NCI-H2081 (cell line): ENCODE data around the gene WNK4.
"Not testable (repeated sequence)": the region's sequence is repeated elsewhere in the genome, so short reads cannot be mapped to it uniquely, and the experiment has no call there.

Source experiments
- DNase-seq, 2 experiments: peaks; one replicate each; lab custom pipeline; 2025; lab: John Stamatoyannopoulos, UW

Gene WNK4

DNA sequence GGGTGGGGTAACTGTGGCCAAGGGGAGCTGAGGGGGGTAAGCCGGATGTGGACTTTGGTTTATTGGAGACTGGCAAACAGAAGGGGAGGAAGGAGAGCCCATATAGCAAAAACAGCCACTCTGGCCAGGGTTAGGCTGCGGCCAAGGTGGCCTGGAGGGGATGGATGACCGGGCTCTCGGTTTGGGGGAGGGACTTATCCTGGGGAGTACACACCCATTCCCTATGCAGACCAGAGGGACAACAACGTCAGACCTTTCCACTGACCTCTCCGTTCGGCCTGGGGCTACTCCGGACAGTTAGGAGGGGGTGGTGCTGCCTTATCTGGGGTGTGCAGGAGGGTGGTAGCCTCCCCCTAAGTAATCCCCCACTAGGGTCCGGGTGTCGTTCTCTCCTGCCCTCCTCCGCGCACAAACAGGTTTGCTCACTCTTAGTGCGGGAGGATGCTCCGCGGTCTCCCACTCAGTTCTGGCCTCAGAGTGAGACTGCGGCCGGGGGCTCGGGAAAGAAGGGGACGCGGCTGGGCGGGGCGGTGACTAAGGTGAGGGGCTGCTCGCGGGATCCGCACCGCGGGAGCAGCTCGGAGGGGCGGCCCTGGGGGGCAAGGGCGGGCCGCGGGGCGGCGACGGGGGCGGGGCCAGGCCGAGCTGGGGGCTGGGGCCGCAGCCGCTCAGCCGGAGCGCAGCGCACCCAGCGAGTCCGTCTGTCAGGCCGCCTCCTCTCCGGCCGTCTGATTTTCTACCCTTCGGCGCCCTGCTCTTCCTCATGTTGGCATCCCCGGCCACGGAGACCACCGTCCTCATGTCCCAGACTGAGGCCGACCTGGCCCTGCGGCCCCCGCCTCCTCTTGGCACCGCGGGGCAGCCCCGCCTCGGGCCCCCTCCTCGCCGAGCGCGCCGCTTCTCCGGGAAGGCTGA is at the start of gene WNK4:
Gene WNK4, plus strand, starts transcription at position 675 of the 915 bp plus-strand sequence. Its CDS starts 89 bp downstream, at position 764.
- no peak for DNase-seq

DNA sequence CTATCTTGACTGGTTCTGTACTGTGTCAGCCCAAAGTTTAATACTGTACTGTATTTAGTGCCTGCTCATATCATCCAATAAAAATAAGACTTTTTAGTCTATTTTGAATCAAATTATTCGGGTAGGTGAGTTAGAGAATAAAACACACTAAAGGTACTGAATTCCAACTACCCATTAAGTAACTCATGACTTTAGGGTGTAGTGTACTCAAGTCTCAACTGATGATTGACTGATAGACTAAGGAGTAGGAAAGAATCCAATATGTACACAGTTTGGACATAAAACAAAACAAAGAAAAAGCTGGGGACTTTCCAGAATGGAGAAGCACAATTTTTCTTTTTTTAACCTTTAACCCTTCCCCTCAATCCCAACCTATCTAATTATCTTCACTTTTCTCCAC is 39.7 kb upstream of the WNK4 start:
- no peak for DNase-seq

DNA sequence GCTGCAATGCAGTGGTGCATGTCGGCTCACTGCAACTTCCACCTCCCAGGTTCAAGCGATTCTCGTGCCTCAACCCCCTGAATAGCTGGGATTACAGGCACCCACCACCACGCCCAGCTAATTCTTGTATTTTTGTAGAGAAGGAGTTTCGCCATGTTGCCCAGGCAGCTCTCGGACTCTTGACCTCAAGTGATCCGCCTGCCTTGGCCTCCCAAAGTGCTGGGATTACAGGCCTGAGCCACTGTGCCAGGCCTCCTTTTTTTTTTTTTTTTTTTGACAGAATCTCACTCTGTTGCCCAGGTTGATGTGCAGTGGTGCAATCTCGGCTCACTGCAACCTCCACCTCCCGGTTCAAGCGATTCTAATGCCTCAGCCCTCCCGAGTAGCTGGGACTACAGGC is 37.5 kb upstream of the WNK4 start:
- not testable (repeated sequence) for DNase-seq

DNA sequence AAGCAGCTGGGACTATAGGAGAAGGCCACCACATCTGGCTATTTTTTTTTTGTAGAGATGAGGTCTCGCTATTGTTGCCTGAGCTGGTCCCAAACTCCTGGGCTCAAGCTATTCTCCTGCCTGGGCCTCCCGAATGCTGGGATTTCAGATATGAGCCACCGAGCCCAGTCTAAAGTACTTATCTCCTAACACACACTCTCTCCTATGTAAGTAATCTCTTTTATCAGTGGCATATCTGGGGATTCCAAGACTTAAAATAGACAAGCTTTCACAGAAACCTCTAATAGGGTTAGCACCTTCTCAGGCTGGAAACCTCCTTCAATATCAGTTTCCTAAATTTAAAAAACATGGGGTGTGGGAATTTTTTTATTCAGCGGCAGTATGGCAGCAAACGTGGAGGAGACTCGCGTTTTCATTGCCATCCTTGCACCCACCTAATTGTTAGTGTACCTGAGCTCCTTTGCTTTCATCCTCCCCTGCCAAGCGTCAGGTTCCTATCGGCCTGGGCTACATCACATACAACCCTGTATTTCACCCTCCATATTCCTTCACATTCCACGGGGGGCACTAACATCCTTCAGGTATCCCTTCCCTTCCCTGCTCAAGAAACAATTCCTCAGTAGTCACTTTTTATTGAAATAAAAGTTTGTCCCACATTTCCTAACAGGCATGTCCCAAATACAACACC is 36.7 kb upstream of the WNK4 start:
- no peak for DNase-seq

DNA sequence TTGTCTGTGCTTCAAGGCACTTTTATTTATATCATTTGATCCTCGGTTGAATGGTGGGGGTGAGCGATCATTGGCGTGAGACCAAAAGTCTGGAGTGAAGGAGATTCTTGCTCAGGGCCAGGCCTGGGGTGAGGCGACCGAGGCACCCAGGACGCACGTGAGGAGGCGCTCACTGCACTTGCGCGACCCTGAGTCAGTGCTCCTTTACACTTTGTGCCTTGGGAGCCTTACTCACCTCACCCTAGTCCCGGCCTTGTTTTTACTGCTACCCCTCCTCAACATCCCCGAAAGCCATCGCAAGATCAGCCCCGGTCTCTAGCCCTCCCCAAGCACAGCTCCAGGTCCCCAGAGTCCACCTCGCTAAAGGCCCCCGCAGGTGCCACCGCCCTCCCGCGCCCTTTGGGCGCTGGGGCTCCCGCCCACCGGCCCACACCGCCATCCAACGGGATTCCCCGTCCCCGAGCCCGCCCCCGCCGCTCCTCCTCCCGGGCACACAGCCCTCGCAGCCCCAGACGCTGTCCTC is 36.1 kb upstream of the WNK4 start:
- peak in 1 of 2 experiments; percentile 91 for DNase-seq

DNA sequence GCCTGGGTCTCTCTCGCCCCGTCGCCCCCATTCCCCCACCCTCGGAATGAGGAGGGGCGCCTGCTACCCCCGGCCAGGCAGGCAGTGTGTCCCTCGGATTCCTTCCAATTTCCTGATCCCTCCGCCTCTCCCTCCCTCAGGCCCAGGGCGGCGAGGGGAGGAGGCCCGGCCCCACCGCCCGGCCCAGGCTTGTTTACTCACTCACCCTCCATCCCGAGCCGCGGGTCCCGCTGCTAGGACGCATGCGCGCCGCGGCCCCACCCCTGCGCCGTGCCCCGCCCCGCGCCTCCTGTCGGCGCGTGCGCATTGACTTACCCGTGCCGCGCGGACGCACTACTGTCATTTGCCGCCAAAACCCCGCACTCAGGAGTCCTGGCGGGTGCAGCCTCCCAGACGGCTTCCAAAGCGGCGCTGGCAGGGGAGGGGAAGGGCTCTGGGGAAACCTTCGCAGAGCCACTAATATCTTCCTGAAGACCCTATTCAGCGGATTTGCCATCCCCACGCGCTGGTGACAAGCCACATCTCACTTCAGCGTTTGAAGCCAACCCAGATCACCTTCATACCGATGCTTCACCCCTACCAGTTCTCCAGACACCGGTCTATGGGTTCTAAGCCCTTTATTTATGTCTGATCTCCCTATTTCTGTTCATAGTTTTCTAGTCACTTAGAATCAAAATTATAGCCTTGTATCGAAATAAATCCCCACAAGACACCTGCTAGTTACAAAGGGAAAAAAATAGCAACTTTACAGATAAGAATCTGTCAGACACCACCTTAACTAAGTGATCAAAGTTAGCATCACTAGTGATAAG is 35.4 kb upstream of the WNK4 start, which contains the start of gene EZH1:
Gene EZH1, minus strand, starts transcription at position 235 of the 812 bp plus-strand sequence. CDS start 16,099 bp downstream, outside the sequence.
- DNase-seq = peak; percentile 95 to 97

DNA sequence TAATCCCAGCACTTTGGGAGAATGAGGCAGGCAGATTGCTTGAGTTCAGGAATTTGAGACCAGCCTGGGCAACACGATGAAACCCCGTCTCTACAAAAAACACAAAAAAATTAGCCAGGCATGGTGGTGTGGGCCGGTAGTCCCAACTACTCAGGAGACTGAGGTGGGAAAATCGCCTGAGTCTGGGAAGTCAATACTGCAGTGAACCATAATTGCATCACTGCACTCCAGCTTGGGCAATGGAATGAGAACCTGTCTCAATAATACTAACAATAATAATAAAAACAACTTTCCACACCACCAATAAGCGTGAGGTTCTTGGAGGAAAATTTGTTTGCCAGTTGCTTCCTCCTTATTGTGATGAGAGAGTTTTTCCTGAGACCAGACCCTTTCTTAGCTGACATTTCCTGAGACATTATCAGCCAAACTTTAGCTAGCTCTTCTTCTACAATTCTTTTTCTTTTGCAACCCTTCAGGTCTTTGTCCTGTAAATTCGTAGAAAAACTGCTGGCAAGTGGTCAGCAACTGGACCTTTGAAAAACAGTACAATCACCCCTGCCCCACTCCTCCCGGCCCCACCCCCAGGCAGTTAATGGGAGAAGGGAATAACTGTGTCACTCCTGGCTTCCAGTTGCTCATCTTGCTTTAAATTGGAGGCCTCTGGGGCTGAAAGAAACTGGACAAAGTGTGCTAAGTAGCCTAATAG is 32.1 kb upstream of the WNK4 start:
- DNase-seq = no peak

DNA sequence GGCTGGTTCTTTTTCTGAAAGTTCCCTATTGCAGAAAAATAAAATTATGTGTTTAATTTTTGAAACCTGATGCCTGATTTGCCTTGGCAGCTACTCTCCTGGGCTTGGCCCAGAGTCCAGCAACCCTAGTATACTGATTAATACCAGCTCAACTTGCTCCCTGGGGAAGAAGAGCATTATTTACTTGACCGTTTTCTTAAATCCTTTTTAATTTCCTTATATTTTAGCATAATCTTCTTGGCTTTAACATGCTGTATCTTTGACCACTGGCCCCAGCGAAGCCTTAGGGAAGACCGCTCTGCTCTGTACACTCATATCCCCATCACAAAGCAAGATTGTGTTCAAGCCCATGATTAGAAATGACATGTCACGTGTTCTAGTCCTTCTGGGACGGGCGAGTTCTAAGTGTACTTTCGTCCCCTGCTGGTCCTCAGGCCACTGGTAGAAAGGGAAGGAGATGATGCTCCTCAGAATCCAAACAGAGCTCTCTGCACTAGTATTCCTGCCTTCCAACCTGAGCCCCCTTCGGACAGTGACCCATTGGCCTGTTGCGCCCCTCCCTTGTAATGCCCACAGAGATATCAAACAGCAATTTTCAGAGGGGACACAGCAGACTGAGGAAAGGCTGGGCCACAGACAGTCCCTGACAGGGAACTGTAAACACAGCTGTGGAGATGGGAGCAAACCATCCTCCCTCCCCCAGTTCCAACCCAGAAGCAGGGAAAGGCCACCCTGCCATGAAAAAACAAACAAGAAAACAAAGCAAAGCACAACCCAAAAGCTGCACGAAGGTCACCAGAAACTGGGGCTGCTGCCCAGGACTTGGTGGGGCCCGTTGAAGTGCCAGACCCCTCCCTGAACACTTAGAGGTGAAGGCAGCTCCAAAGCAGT is 31.3 kb upstream of the WNK4 start:
- DNase-seq = no peak

DNA sequence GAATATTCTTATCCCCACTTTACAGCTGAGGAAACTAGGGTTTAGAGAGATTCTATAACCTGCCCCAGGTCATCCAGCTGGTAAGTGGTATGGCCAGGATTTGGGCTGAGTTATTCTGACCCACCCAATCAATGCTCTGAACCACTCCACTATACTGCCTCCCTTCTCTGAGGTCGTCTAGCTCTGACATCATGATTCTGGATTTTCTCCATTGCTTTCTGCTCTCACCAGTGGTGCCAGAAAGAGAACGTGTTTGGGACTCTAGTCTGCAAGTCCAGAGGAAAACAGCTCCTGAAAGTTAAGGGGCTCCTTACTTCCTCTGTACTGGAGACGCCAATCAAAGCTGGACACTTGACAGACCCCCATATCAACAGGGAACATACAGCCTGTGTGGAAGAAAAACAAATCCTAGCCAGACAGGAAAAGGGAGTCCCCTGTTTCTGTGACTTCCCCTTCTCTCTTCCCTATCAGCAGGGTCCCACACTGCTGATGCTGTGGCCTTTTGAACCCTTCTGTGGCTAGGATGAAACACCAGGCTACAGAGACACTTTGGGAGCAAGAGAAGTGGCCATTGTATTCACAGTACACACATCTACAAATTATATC is 29.6 kb upstream of the WNK4 start:
- no peak for DNase-seq

DNA sequence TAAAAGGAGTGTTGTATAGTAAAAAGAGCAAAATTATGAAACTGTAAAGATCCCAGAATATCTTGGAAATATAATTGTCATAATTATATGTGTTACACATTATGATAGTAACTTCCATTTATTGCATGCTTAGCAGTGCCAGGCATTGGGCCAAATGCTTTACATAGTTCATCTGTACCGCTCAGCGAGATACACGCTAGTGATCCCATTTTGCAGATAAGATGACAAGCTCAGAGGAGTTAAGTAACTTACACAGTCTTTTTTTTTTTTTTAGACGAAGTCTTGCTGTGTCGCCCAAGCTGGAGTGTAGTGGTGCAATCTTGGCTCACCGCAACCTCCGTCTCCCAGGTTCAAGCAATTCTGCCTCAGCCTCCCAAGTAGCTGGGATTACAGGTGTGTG is 28.8 kb upstream of the WNK4 start:
- DNase-seq = no peak

DNA sequence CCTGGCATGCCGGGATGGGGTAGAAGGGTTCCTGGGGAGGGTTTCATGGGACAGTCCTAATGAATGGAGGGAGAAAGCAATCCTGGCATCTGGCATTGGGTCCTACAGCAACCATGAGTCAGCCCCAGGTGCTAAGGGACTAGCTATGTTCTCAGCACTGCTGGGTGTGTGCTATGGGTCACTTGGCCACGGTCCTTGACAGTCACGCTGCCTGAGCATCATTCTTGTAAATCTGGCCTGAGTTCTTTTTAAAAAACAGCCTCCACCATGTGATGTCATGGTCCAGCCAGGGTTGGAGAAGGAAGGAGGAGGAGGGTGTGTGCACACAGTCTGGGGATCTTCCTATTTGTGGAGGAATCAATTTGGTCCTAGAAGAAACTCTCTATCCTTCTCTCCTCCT is 25.6 kb upstream of the WNK4 start:
- DNase-seq = no peak

DNA sequence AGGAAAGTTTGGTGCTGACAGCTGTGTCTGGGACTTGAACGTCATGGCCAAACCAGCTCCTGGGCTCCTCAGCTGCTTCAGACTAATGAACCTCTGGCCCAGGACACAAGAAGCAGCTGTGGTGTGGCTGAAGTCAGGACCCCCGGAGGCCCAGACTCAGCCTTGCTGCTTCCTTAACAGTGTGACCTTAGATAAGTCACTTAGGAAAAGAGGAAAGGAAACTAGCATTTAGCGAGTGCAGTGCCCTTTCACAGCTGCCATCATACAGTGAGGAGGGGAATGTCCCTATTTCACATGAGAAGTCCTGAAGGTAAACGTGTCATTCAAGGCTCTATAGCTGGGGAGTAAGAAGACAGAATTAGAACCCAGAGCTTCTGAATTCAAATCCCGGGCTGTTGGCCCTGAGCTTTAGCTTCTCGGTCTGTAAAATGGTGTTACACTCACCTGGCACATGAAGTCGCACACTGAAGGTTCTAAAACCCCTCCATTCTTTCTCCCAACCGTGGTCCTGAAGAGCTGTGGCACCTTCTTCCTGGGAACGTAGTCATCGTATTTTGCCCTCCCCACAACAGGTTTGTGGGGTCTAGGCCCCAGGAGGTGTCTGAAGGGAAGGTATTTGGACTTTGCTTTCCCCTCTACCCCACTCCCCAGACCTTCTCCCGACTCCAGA is 20.3 kb upstream of the WNK4 start:
- DNase-seq = no peak

DNA sequence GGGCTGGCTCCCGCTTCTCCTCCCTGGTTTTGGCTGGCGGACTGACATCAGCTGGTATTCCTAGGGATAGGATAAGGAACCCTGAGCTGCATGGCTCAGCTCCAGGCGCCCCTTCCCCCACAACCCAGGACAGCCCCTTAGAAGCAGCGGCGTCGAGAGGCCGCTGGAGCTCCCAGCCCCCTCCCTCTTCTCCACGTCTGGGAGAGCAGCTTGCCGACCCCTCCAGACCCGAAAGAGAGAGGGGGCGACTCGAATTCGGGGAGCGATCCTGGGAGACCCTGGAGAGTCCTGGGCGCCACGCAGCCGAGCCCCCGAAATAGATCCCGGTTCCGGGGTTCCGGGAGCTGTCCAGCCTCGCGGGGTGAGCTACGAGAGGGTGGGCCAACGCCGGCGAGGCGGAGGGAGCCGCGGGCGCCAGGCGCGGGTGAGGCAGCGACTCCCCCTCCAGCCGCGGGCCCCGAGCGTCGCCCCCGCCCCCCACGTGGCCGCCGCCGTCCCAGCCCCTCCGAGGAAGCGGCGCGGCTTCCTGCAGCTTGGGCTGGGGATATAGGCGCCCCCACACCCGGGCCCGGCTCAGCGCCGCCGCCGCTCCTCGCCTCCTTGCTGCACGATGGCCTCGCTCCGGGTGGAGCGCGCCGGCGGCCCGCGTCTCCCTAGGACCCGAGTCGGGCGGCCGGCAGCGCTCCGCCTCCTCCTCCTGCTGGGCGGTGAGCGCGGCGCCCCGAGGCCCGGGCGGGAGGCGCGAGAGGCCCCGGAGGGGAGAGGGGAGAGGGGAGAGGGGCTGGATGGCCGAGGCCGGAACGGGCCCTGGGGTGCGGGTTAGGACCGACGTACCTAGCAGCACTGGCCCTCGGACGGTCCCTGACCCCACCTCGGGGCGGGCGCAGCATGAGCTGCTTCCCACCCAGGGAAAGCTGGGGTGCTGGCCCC is 19.5 kb upstream of the WNK4 start, which contains the start of gene RAMP2:
Gene RAMP2, plus strand, starts transcription at position 576 of the 930 bp plus-strand sequence. Its CDS starts 35 bp downstream, at position 611.
- DNase-seq = peak in 1 of 2 experiments; percentile 25

DNA sequence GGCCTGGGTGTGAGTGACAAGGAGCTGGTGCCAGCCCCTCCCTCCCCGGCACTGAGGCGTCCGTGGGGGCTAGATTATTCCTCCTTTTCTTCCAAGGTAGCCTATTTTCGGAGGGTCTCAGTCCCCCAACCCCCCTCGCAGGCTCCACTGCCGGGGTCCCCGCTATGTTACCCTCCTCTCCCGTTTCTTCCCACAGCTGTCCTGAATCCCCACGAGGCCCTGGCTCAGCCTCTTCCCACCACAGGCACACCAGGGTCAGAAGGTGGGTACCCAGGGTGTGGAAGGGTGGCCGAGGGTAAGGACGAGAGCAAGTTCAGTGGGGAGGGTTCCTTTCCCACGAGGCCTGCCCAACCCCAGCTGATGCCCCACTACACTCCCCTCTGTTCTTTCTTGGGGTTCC is 18.8 kb upstream of the WNK4 start:
- no peak for DNase-seq

DNA sequence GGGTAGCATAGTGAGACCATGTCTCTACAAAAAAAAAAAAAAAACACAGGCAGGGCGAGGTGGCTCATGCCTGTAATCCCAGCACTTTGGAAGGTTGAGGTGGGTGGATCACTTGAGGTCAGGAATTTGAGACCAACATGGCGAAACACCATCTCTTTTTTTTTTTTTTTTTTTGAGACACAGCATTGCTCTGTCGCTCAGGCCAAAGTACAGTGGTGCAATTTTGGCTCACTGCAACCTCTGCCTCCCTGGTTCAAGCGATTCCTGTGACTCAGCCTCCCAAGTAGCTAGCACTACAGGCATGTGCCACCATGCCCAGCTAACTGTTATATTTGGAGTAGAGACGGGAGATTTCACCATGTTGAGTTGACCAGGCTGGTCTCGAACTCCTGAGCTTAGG is 14.3 kb upstream of the WNK4 start:
- DNase-seq = no peak

DNA sequence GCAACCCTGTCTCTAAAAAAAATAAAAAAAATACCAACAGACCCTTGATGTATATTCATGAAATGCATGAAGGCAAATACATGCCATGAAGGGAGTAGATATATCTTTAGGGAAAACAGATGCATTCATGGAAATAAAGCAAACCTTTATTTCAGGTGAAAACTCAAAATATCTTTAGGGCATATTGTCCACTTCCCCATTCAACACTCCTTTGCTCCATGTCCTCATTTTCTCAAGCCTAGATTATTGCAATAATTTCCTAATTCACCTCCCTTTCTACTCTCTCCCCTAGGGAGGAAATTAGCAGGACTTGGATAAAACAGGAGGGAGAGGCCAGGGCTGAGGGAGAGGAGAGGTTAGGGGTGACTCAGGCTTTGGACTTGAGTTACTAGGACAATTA is 12.9 kb upstream of the WNK4 start:
- DNase-seq = no peak

DNA sequence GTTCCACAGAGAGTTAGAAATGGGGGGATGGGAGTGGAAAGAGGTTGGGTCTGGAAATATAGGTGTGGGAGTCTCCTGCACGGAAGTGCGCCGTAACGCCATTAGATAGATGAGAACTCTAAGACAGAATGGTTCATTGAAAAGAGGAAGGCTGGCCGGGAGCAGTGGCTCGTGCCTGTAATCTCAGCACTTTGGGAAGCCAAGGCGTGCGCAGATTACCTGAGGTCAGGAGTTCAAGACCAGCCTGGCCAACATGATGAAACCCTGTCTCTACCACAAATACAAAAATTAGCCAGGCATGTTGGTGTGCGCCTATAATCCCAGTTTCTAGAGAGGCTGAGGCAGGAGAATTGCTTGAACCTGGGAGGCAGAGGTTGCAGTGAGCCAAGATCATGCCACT is 12.4 kb upstream of the WNK4 start:
- not testable (repeated sequence) for DNase-seq

DNA sequence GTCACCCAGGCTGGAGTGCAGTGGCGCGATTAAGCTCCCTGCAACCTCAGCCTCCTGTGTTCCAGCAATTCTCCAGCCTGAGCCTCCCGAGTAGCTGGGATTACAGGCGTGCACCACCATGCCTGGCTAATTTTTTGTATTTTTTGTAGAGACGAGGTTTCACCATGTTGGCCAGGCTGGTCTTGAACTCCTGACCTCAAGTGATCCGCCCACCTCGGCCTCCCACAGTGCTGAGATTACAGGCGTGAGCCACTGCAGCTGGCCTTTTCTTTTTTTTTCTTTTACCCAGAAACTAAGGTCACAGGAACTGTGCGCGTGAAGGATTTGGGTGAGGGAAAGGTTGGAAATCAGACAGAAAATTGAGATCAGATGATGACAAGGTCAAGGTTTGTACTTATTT is 10.4 kb upstream of the WNK4 start:
- DNase-seq = not testable (repeated sequence)
